Common myeloid progenitor, CD34-positive (primary cell): ENCODE results near the gene YTHDC1.

ENCODE experiments used
- CTCF ChIA-PET: fragments of 350-600 bp; sonication (Branson Sonifier 250); formaldehyde crosslinking; loops from one replicate; lab custom pipeline; 2021; ENCODE audit warnings: antibody characterized with exemption; lab: Charles Lee
- POLR2A ChIA-PET: fragments of 350-600 bp; sonication (Branson Sonifier 250); formaldehyde crosslinking; loops from one replicate; lab custom pipeline; 2021; ENCODE audit warnings: antibody characterized with exemption; lab: Charles Lee
- DNase-seq, 3 donors: peaks; one replicate each; pipeline versions ENCODE4 v3.0.0 to v3.0.0-alpha.2; 2013
- H3K27ac ChIP-seq, 2 experiments: 1 replicate in 1 of 2; 2 replicates in 1 of 2; pipeline ENCODE4 v1.7.0; 2013; ENCODE audit warnings: inconsistent platforms in 2 of 2, low read length in 2 of 2, mild to moderate bottlenecking in 2 of 2, low read depth in 1 of 2, moderate library complexity in 1 of 2; ENCODE audit not compliant: severe bottlenecking in 2 of 2, insufficient read depth in 1 of 2, poor library complexity in 1 of 2
- H3K27me3 ChIP-seq, 5 experiments: replicated peaks in 2 of 5; 1 replicate in 3 of 5; 2 replicates in 2 of 5; pipeline versions ENCODE4 v1.6.1 to v1.7.0; 2013; ENCODE audit warnings: low read length in 4 of 5, mild to moderate bottlenecking in 2 of 5, moderate library complexity in 2 of 5, inconsistent platforms in 1 of 5; ENCODE audit not compliant: insufficient read depth in 5 of 5, control insufficient read depth in 4 of 5
- H3K36me3 ChIP-seq, 4 experiments: 1 replicate in 2 of 4; 2 replicates in 2 of 4; pipeline versions ENCODE4 v1.6.1 to v1.7.0; 2013; ENCODE audit warnings: low read length in 3 of 4, control low read depth in 1 of 4, mild to moderate bottlenecking in 1 of 4; ENCODE audit not compliant: control insufficient read depth in 4 of 4, insufficient read depth in 4 of 4
- H3K4me1 ChIP-seq, 4 experiments: 1 replicate in 3 of 4; 2 replicates in 1 of 4; pipeline versions ENCODE4 v1.6.1 to v1.7.1; 2013; ENCODE audit warnings: low read length in 3 of 4, mild to moderate bottlenecking in 3 of 4, control low read depth in 1 of 4, inconsistent platforms in 1 of 4, moderate library complexity in 1 of 4; ENCODE audit not compliant: control insufficient read depth in 4 of 4, insufficient read depth in 4 of 4; ENCODE audit errors: control extremely low read depth in 1 of 4
- H3K4me3 ChIP-seq, 7 experiments: 1 replicate in 4 of 7; 2 replicates in 3 of 7; pipeline versions ENCODE4 v1.5.1 to v1.7.0; 2013; ENCODE audit warnings: mild to moderate bottlenecking in 7 of 7, low read length in 6 of 7, moderate library complexity in 6 of 7, inconsistent platforms in 2 of 7, low read depth in 2 of 7, control low read depth in 1 of 7; ENCODE audit not compliant: insufficient read depth in 4 of 7, control insufficient read depth in 1 of 7; ENCODE audit errors: extremely low read depth in 1 of 7
- H3K9me3 ChIP-seq, 5 experiments: 1 replicate in 4 of 5; 2 replicates in 1 of 5; pipeline versions ENCODE4 v1.6.1 to v1.7.1; 2013; ENCODE audit warnings: low read length in 4 of 5, mild to moderate bottlenecking in 2 of 5, inconsistent platforms in 1 of 5, low read depth in 1 of 5, moderate library complexity in 1 of 5; ENCODE audit not compliant: control insufficient read depth in 4 of 5, insufficient read depth in 2 of 5; ENCODE audit errors: control extremely low read depth in 1 of 5
- WGBS: methylation state at CpG from one replicate; pipeline ENCODE4 v1.1.5; 2013; ENCODE audit not compliant: insufficient coverage; 5-methylcytosine and 5-hydroxymethylcytosine counted together

YTHDC1 gene

GRCh38 chr4:68326141-68326540 lies 23.7 kb downstream of the YTHDC1 start:
- Histone ChIP-seq H3K27ac (no peak overlapping the region), H3K4me3 (no peak overlapping the region), H3K36me3 (peaks cover 22 to 77% (median 63%) of the 10 kb centered on the region in 4 experiments), H3K27me3 (no peaks in the 10 kb centered on the region), H3K9me3 (no peaks in the 10 kb centered on the region), H3K4me1 (no peaks in the 10 kb centered on the region)
- no peak for DNase-seq
- POLR2A ChIA-PET, result no interaction called here
- CTCF ChIA-PET, result interaction anchor here (1.0 kb wide), 1 partner anchor 8 kb away, joined by 4 read pairs; no protein-coding TSS in a partner anchor
- WGBS, result no CpG with 5 or more reads among the region's 1 CpG

- H3K36me3 ChIP-seq, result peaks cover 19 to 67% (median 55%) of the 10 kb centered on the region in 4 experiments
- WGBS, result no CpG with 5 or more reads among the region's 4 CpGs
- DNase-seq, result no peak
- no peak overlapping the region for H3K27ac ChIP-seq
- H3K27me3 ChIP-seq, result no peaks in the 10 kb centered on the region
- H3K9me3 ChIP-seq, result no peaks in the 10 kb centered on the region
- POLR2A ChIA-PET, result no interaction called here
- CTCF ChIA-PET, result interaction anchor here (1.4 to 2.1 kb wide), 3 partner anchors 19 to 52 kb away, joined by 3 to 5 read pairs (median 4); no protein-coding TSS in a partner anchor
- H3K4me3 ChIP-seq, result no peak overlapping the region
- no peaks in the 10 kb centered on the region for H3K4me1 ChIP-seq
Measured at GRCh38 chr4:68324519-68325262, 25.2 kb downstream of the YTHDC1 start.

- Histone ChIP-seq H3K9me3 (no peaks in the 10 kb centered on the region), H3K27me3 (no peaks in the 10 kb centered on the region), H3K36me3 (peaks cover 19 to 74% (median 52%) of the 10 kb centered on the region in 4 experiments), H3K4me1 (peaks cover 0 to 2% (median 0%) of the 10 kb centered on the region in 4 experiments), H3K27ac (no peak overlapping the region), H3K4me3 (no peak overlapping the region)
- ChIA-PET CTCF (no interaction called here), POLR2A (interaction anchor here (0.6 kb wide), 1 partner anchor 39 kb away, joined by 4 read pairs; no protein-coding TSS in a partner anchor)
- no CpG with 5 or more reads among the region's 1 CpG for WGBS
- no peak for DNase-seq
Measured at GRCh38 chr4:68319040-68319439, 30.9 kb downstream of the YTHDC1 start.

GRCh38 chr4:68316193-68316969 lies 33.5 kb downstream of the YTHDC1 start:
- ChIA-PET CTCF (interaction anchor here (1.2 kb wide), 1 partner anchor 10 kb away, joined by 3 read pairs; no protein-coding TSS in a partner anchor), POLR2A (no interaction called here)

GRCh38 chr4:68310651-68311247 lies 39.1 kb downstream of the YTHDC1 start:
- no peak for DNase-seq
- H3K4me3 ChIP-seq, result no peak overlapping the region
- no peaks in the 10 kb centered on the region for H3K9me3 ChIP-seq
- H3K4me1 ChIP-seq, result no peaks in the 10 kb centered on the region
- H3K36me3 ChIP-seq, result peaks cover 15 to 39% (median 24%) of the 10 kb centered on the region in 4 experiments
- no peaks in the 10 kb centered on the region for H3K27me3 ChIP-seq
- 65% methylated on average over 3 of the region's 3 CpGs for WGBS
- H3K27ac ChIP-seq, result no peak overlapping the region
- CTCF ChIA-PET, result interaction anchor here (1.4 kb wide), 1 partner anchor 11 kb away, joined by 4 read pairs; no protein-coding TSS in a partner anchor
- POLR2A ChIA-PET, result no interaction called here

More at GRCh38 chr4:68316193-68316969, 33.5 kb downstream of the YTHDC1 start:
- peaks cover 0 to 2% (median 0%) of the 10 kb centered on the region in 4 experiments for H3K4me1 ChIP-seq
- no peaks in the 10 kb centered on the region for H3K9me3 ChIP-seq
- no peak for DNase-seq
- WGBS, result 100% methylated on average over 2 of the region's 5 CpGs
- peaks cover 22 to 72% (median 41%) of the 10 kb centered on the region in 4 experiments for H3K36me3 ChIP-seq
- H3K4me3 ChIP-seq, result no peak overlapping the region
- no peaks in the 10 kb centered on the region for H3K27me3 ChIP-seq
- H3K27ac ChIP-seq, result no peak overlapping the region

GRCh38 chr4:68304731-68305130 lies 45.2 kb downstream of the YTHDC1 start:
- Histone ChIP-seq H3K4me3 (no peak overlapping the region), H3K9me3 (no peaks in the 10 kb centered on the region), H3K27me3 (no peaks in the 10 kb centered on the region), H3K4me1 (no peaks in the 10 kb centered on the region), H3K27ac (no peak overlapping the region), H3K36me3 (no peaks in the 10 kb centered on the region)
- POLR2A ChIA-PET, result no interaction called here
- whole genome bisulfite sequencing, result 87% methylated on average over 9 of the region's 9 CpGs
- DNase-seq, result no peak
- CTCF ChIA-PET, result no interaction called here
